ENCODE measurements around the gene SLIT3.

The SLIT3 gene

DNA sequence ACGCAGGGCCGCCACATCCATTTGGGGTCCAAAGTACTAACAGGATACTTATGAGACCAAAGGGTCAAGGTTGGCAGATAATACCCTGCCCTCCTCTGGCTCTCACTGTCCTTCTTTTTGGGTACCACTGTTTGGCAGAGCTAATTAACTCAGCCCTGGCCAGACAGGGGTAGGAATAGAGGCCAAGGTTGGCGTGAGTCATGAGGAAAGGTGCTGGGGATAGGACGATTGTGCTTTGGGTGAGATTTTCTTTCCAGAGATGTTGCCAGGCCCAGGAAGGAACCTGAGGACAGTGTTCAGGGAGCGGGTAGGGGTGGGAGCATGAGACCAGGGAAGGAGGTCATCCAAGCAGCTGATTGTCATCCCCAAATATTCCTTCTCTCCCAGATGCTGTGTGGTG, 529.9 kb downstream of the SLIT3 start:
- ChIA-PET POLR2A (no interaction called here), CTCF (interaction anchor here (1.2 kb wide), 1 partner anchor 23 kb away, joined by 4 read pairs; no protein-coding TSS in a partner anchor)
- DNase-seq (ENCODE audit: extremely low spot score), result no peak

GRCh38 chr5:168770036-168770498, 530.9 kb downstream of the SLIT3 start:
- TF ChIP-seq CTBP1 (IDR thresholded peaks at IDR 0.05; ENCODE audit: borderline replicate concordance) (no peak), HDGF (IDR thresholded peaks at IDR 0.05; ENCODE audit: borderline replicate concordance) (no peak), L3MBTL2 (conservative IDR thresholded peaks at IDR 0.05) (no peak), FOXK2 (IDR thresholded peaks at IDR 0.05) (no peak), BHLHE40 (IDR thresholded peaks at IDR 0.05; ENCODE audit: borderline replicate concordance) (no peak), ZNF384 (IDR thresholded peaks at IDR 0.05) (no peak), SP1 (IDR thresholded peaks at IDR 0.05) (no peak)
- POLR2A ChIA-PET, result interaction anchor here (0.6 kb wide), 1 partner anchor 10 kb away, joined by 3 read pairs; no protein-coding TSS in a partner anchor

More for the DNA sequence above, 529.9 kb downstream of the SLIT3 start:
- TF ChIP-seq ZNF384 (IDR thresholded peaks at IDR 0.05) (no peak), CTBP1 (IDR thresholded peaks at IDR 0.05; ENCODE audit: borderline replicate concordance) (no peak), FOXM1 (IDR thresholded peaks at IDR 0.05; ENCODE audit: borderline replicate concordance) (no peak), PKNOX1 (IDR thresholded peaks at IDR 0.05) (no peak), SP1 (IDR thresholded peaks at IDR 0.05) (no peak), HDGF (IDR thresholded peaks at IDR 0.05; ENCODE audit: borderline replicate concordance) (no peak), ARNT (IDR thresholded peaks at IDR 0.05) (no peak), FOXA1 (IDR thresholded peaks at IDR 0.05) (no peak), NFRKB (IDR thresholded peaks at IDR 0.05) (no peak), TARDBP (IDR thresholded peaks at IDR 0.05) (no peak), BHLHE40 (IDR thresholded peaks at IDR 0.05; ENCODE audit: borderline replicate concordance) (no peak), FOXK2 (IDR thresholded peaks at IDR 0.05) (no peak), L3MBTL2 (conservative IDR thresholded peaks at IDR 0.05) (no peak)

DNA sequence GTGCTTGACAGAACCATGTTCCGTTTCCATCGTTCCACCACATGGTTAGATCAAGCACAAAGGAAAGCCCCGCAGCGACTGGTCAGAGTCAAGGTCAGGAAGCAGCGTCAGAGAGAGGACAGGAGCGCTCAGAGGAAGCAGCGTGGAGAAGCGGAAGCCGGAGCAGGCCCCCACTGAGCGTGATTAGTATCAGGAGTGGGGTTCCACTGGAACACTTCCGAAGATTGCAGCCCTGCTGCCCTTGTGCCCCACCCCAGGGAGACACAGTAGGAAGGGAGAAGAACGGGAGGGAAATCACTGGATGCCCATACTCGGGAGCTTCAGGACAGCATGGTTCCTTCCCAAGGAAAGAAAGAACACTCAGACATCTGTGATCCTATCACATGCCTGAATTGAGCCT, 532.8 kb downstream of the SLIT3 start:
- CTCF ChIA-PET, result no interaction called here
- no peak for DNase-seq (ENCODE audit: extremely low spot score)
- POLR2A ChIA-PET, result no interaction called here
- TF ChIP-seq SUZ12 (IDR thresholded peaks at IDR 0.05), result no peak
- no peak for TF ChIP-seq L3MBTL2 (conservative IDR thresholded peaks at IDR 0.05)
- no peak for TF ChIP-seq FOXM1 (IDR thresholded peaks at IDR 0.05; ENCODE audit: borderline replicate concordance)
- no peak for TF ChIP-seq NFRKB (IDR thresholded peaks at IDR 0.05)
- TF ChIP-seq HDGF (IDR thresholded peaks at IDR 0.05; ENCODE audit: borderline replicate concordance), result no peak
- TF ChIP-seq FOXK2 (IDR thresholded peaks at IDR 0.05), result no peak
- TF ChIP-seq BHLHE40 (IDR thresholded peaks at IDR 0.05; ENCODE audit: borderline replicate concordance), result no peak
- no peak for TF ChIP-seq LEF1 (IDR thresholded peaks at IDR 0.05; ENCODE audit: borderline replicate concordance)
- TF ChIP-seq ARNT (IDR thresholded peaks at IDR 0.05), result no peak
- TF ChIP-seq CTBP1 (IDR thresholded peaks at IDR 0.05; ENCODE audit: borderline replicate concordance), result no peak
- TF ChIP-seq SP1 (IDR thresholded peaks at IDR 0.05), result no peak
- TF ChIP-seq PKNOX1 (IDR thresholded peaks at IDR 0.05), result no peak
- TF ChIP-seq ELF4 (IDR thresholded peaks at IDR 0.05), result no peak
- TF ChIP-seq FOXA1 (IDR thresholded peaks at IDR 0.05), result no peak
- no peak for TF ChIP-seq ZNF384 (IDR thresholded peaks at IDR 0.05)
- no peak for TF ChIP-seq TARDBP (IDR thresholded peaks at IDR 0.05)

More at GRCh38 chr5:168770036-168770498, 530.9 kb downstream of the SLIT3 start:
- DNase-seq (ENCODE audit: extremely low spot score), result no peak
- CTCF ChIA-PET, result interaction anchor here (0.5 to 1.2 kb wide), 4 partner anchors 22 to 706 kb away, joined by 3 to 4 read pairs (median 4); no protein-coding TSS in a partner anchor

GRCh38 chr5:168766426-168766700, 534.6 kb downstream of the SLIT3 start:
- POLR2A ChIA-PET, result no interaction called here
- CTCF ChIA-PET, result interaction anchor here (1.1 to 1.3 kb wide), 2 partner anchors 18 to 113 kb away, joined by 3 to 5 read pairs; no protein-coding TSS in a partner anchor
- TF ChIP-seq SUZ12 (IDR thresholded peaks at IDR 0.05), result no peak
- no peak for TF ChIP-seq L3MBTL2 (conservative IDR thresholded peaks at IDR 0.05)
- TF ChIP-seq BHLHE40 (IDR thresholded peaks at IDR 0.05; ENCODE audit: borderline replicate concordance), result no peak
- no peak for TF ChIP-seq FOXA1 (IDR thresholded peaks at IDR 0.05)
- TF ChIP-seq FOXK2 (IDR thresholded peaks at IDR 0.05), result no peak
- TF ChIP-seq PKNOX1 (IDR thresholded peaks at IDR 0.05), result no peak
- TF ChIP-seq TARDBP (IDR thresholded peaks at IDR 0.05), result no peak
- no peak for TF ChIP-seq LEF1 (IDR thresholded peaks at IDR 0.05; ENCODE audit: borderline replicate concordance)
- no peak for TF ChIP-seq HDGF (IDR thresholded peaks at IDR 0.05; ENCODE audit: borderline replicate concordance)
- no peak for TF ChIP-seq CTBP1 (IDR thresholded peaks at IDR 0.05; ENCODE audit: borderline replicate concordance)
- no peak for TF ChIP-seq ARNT (IDR thresholded peaks at IDR 0.05)
- TF ChIP-seq FOXM1 (IDR thresholded peaks at IDR 0.05; ENCODE audit: borderline replicate concordance), result no peak
- TF ChIP-seq NFRKB (IDR thresholded peaks at IDR 0.05), result no peak
- no peak for TF ChIP-seq ZNF384 (IDR thresholded peaks at IDR 0.05)
- no peak for TF ChIP-seq SP1 (IDR thresholded peaks at IDR 0.05)
- no peak for TF ChIP-seq ELF4 (IDR thresholded peaks at IDR 0.05)
- no peak for DNase-seq (ENCODE audit: extremely low spot score)

GRCh38 chr5:168765551-168766425, 535.2 kb downstream of the SLIT3 start:
- 0 out of 2 replicates have a peak, but pooled peaks have one; percentile 40 for TF ChIP-seq CTBP1 (IDR thresholded peaks at IDR 0.05; ENCODE audit: borderline replicate concordance)
- no peak for TF ChIP-seq SUZ12 (IDR thresholded peaks at IDR 0.05)
- peak; percentile 57 for TF ChIP-seq PKNOX1 (IDR thresholded peaks at IDR 0.05)
- ChIA-PET POLR2A (interaction anchor here (0.6 to 1.1 kb wide), 3 partner anchors 16 to 818 kb away, joined by 3 read pairs; partner anchors contain the start of gene SPDL1), CTCF (interaction anchor here (0.6 to 1.3 kb wide), 3 partner anchors 18 to 294 kb away, joined by 3 to 5 read pairs (median 3); no protein-coding TSS in a partner anchor)
- DNase-seq (ENCODE audit: extremely low spot score), result peak; percentile 89
